Fibroblast of upper back skin (primary cell): ENCODE measurements around the gene LTO1.
A peak's percentile ranks its signal among the peaks of the same experiment; 100 is the strongest.
"Not testable (repeated sequence)": the region's sequence is repeated elsewhere in the genome, so short reads cannot be mapped to it uniquely, and the experiment has no call there.

Experiments
- DNase-seq: peaks from one replicate; pipeline ENCODE4 v3.0.0-alpha.2; 2013

LTO1 gene

GRCh38 chr11:69700278-69701140 lies 25.4 kb upstream of the LTO1 start:
- DNase-seq, result peak; percentile 62

GRCh38 chr11:69699213-69699612 lies 24.1 kb upstream of the LTO1 start:
- DNase-seq, result no peak

- no peak for DNase-seq
Measured at GRCh38 chr11:69698362-69698761, 23.2 kb upstream of the LTO1 start.

- DNase-seq, result no peak
Measured at GRCh38 chr11:69697861-69698260, 22.7 kb upstream of the LTO1 start.

GRCh38 chr11:69697469-69697843 lies 22.3 kb upstream of the LTO1 start:
- no peak for DNase-seq

- no peak for DNase-seq
Measured at GRCh38 chr11:69696749-69697468, 21.8 kb upstream of the LTO1 start.

- DNase-seq, result not testable (repeated sequence)
Measured at GRCh38 chr11:69695995-69696394, 20.8 kb upstream of the LTO1 start.

GRCh38 chr11:69695581-69695980 lies 20.4 kb upstream of the LTO1 start:
- DNase-seq, result no peak

GRCh38 chr11:69694781-69695180 lies 19.6 kb upstream of the LTO1 start:
- DNase-seq, result no peak

GRCh38 chr11:69692422-69692821 lies 17.3 kb upstream of the LTO1 start:
- DNase-seq, result no peak

GRCh38 chr11:69691463-69691862 lies 16.3 kb upstream of the LTO1 start:
- DNase-seq, result peak; percentile 54

GRCh38 chr11:69689484-69690319 lies 14.5 kb upstream of the LTO1 start:
- no peak for DNase-seq

GRCh38 chr11:69687969-69688771 lies 13.0 kb upstream of the LTO1 start:
- DNase-seq, result not testable (repeated sequence)

GRCh38 chr11:69686856-69687255 lies 11.7 kb upstream of the LTO1 start:
- no peak for DNase-seq

GRCh38 chr11:69686452-69686851 lies 11.3 kb upstream of the LTO1 start:
- no peak for DNase-seq

GRCh38 chr11:69685348-69685747 lies 10.2 kb upstream of the LTO1 start:
- DNase-seq, result no peak

GRCh38 chr11:69684651-69685050 lies 9.5 kb upstream of the LTO1 start:
- no peak for DNase-seq

- DNase-seq, result no peak
Measured at GRCh38 chr11:69683764-69684333, 8.7 kb upstream of the LTO1 start.

GRCh38 chr11:69682681-69683326 lies 7.7 kb upstream of the LTO1 start:
- DNase-seq, result no peak

- no peak for DNase-seq
Measured at GRCh38 chr11:69682221-69682620, 7.1 kb upstream of the LTO1 start.

- DNase-seq, result no peak
Measured at GRCh38 chr11:69680688-69681087, 5.5 kb upstream of the LTO1 start.

GRCh38 chr11:69677749-69678148 lies 2.6 kb upstream of the LTO1 start:
- no peak for DNase-seq
